ENCODE measurements around the gene PDLIM7. TPM values are rescaled to one million over a fixed set of nuclear protein-coding genes. Genes with fewer than 3 reads are reported as not detected.
A peak's percentile ranks its signal among the peaks of the same experiment; 100 is the strongest.

The PDLIM7 gene
- total and polyA plus RNA-seq, 2 donors (not counting 3 experiments of a cell fraction or from before 2014, with no cell fraction given): 314 to 318 TPM

- ChIA-PET POLR2A (interaction anchor here (2.5 kb wide), 1 partner anchor 12 kb away, joined by 15 read pairs; the partner anchor contains the start of gene PDLIM7), CTCF (interaction anchor here (2.2 to 3.8 kb wide), 2 partner anchors 9 to 18 kb away, joined by 6 to 22 read pairs; no protein-coding TSS in a partner anchor)
- Histone ChIP-seq H3K9me3 (replicated peaks; ENCODE audit: control insufficient read depth, insufficient read depth, low read length) (no peaks in the 10 kb centered on the region), H2AFZ (ENCODE audit: low read depth, low read length) (no peak within 1 kb of the TSS), H3K27me3 (ENCODE audit: control insufficient read depth in 2 of 2, insufficient read depth in 2 of 2, low read length in 2 of 2) (no peaks in the 10 kb centered on the region), H3K4me2 (ENCODE audit: insufficient read depth, low read length) (no peak within 1 kb of the TSS), H4K20me1 (replicated peaks; ENCODE audit: control insufficient read depth, extremely low read depth, insufficient read depth, low read length) (no peaks in the 10 kb centered on the region), H3K4me1 (ENCODE audit: control insufficient read depth, extremely low read depth, insufficient read depth, low read length) (peaks cover 9% of the 10 kb centered on the region), H3K27ac (ENCODE audit: insufficient read depth, low read depth, low read length) (no peak within 1 kb of the TSS), H3K9me1 (replicated peaks; ENCODE audit: control insufficient read depth, extremely low read depth, insufficient read depth, low read length) (no peaks in the 10 kb centered on the region), H3K9ac (replicated peaks; ENCODE audit: extremely low read depth, insufficient read depth, low read length) (no peak within 1 kb of the TSS), H3K4me3 (replicated peaks in 1 of 3; ENCODE audit: insufficient read depth in 1 of 3, low read depth in 1 of 3, low read length in 3 of 3) (peak within 1 kb of the TSS in 1 of 3 experiments; percentile 7), H3K36me3 (ENCODE audit: control insufficient read depth in 2 of 2, extremely low read depth in 1 of 2, insufficient read depth in 2 of 2, low read length in 2 of 2) (peaks cover 9 to 34% of the 10 kb centered on the region in 2 experiments), H3K79me2 (ENCODE audit: control insufficient read depth, insufficient read depth, low read length) (no peaks in the 10 kb centered on the region)
- no TSS peak for BruUV-seq (replicated peaks)
- dilution Hi-C loops (cut with MboI; ENCODE audit: extremely low pct_ligation_motif_present, low sequenced_read_pairs): no loop called here
- no peak for FAIRE-seq
- TF ChIP-seq, protein P1, sequence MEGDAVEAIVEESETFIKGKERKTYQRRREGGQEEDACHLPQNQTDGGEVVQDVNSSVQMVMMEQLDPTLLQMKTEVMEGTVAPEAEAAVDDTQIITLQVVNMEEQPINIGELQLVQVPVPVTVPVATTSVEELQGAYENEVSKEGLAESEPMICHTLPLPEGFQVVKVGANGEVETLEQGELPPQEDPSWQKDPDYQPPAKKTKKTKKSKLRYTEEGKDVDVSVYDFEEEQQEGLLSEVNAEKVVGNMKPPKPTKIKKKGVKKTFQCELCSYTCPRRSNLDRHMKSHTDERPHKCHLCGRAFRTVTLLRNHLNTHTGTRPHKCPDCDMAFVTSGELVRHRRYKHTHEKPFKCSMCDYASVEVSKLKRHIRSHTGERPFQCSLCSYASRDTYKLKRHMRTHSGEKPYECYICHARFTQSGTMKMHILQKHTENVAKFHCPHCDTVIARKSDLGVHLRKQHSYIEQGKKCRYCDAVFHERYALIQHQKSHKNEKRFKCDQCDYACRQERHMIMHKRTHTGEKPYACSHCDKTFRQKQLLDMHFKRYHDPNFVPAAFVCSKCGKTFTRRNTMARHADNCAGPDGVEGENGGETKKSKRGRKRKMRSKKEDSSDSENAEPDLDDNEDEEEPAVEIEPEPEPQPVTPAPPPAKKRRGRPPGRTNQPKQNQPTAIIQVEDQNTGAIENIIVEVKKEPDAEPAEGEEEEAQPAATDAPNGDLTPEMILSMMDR (IDR thresholded peaks at IDR 0.05; ENCODE audit: extremely low read depth in 1 of 2, insufficient read depth in 1 of 2, low read depth in 1 of 2, low read length in 2 of 2): no peak
- TF ChIP-seq, protein P2, sequence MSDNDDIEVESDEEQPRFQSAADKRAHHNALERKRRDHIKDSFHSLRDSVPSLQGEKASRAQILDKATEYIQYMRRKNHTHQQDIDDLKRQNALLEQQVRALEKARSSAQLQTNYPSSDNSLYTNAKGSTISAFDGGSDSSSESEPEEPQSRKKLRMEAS (IDR thresholded peaks at IDR 0.05; ENCODE audit: insufficient read depth, insufficient read length): no peak
- TF ChIP-seq MYC (IDR thresholded peaks at IDR 0.05; ENCODE audit: low read depth, low read length) (no peak), JUN (IDR thresholded peaks at IDR 0.05; ENCODE audit: borderline replicate concordance, insufficient read depth, insufficient read length, low read depth) (no peak), EZH2 (IDR thresholded peaks at IDR 0.05; ENCODE audit: borderline replicate concordance, low read depth, low read length, severe bottlenecking) (no peak), POLR2A (IDR thresholded peaks at IDR 0.05; ENCODE audit: low read depth, low read length) (no peak), POLR2AphosphoS5 (IDR thresholded peaks at IDR 0.05; ENCODE audit: insufficient read depth, low read depth, low read length) (no peak), FOS (IDR thresholded peaks at IDR 0.05; ENCODE audit: borderline replicate concordance, insufficient read depth, low read length) (no peak), GATA2 (IDR thresholded peaks at IDR 0.05; ENCODE audit: insufficient read depth, insufficient read length, low read depth, low read length) (no peak)
- DNase-seq (ENCODE audit: low read depth, low spot score): peak; percentile 21
- intact Hi-C loops (cut with micrococcal nuclease): loop anchor here (1.0 kb wide), 1 partner anchor 12 kb away; the partner anchor contains the start of gene PDLIM7
Observed at GRCh38 chr5:177509381-177509951, 12.1 kb upstream of the PDLIM7 start, which contains the start of gene DOK3. Gene DOK3, minus strand, starts transcription at chr5:177509826. Its CDS starts 286 bp downstream, at chr5:177509540.
